GM12892 (cell line): ENCODE measurements around the gene MFSD1.

Source experiments
- DNase-seq: peaks from one replicate; pipeline ENCODE4 v3.0.0; 2011; ENCODE audit not compliant: insufficient read length
- FAIRE-seq: peaks from 2 replicates; lab custom pipeline; 2011; peaks lifted over from hg19 to GRCh38; lab: Jason Lieb, UNC
- POLR2A ChIP-seq: IDR thresholded peaks from 2 replicates; pipeline ENCODE4 v1.6.1; 2011; ENCODE audit warnings: low read depth, low read length, control low read depth
- POLR2AphosphoS5 ChIP-seq: IDR thresholded peaks from 2 replicates; pipeline ENCODE4 v1.6.1; 2011; ENCODE audit warnings: low read depth, low read length, control low read depth
- TAF1 ChIP-seq: IDR thresholded peaks from 2 replicates; pipeline ENCODE4 v1.6.1; 2011; ENCODE audit warnings: low read depth, mild to moderate bottlenecking, control low read depth, low read length, borderline replicate concordance

The MFSD1 gene

GRCh38 chr3:158769952-158770740, 31.7 kb upstream of the MFSD1 start:
- DNase-seq (no peak), FAIRE-seq (no peak)
- TF ChIP-seq POLR2A (no peak), TAF1 (no peak), POLR2AphosphoS5 (no peak)

GRCh38 chr3:158770741-158771350, 31.0 kb upstream of the MFSD1 start:
- no peak for DNase-seq
- TF ChIP-seq POLR2A (no peak), TAF1 (no peak), POLR2AphosphoS5 (no peak)
- no peak for FAIRE-seq

GRCh38 chr3:158771577-158771976, 30.3 kb upstream of the MFSD1 start:
- no peak for FAIRE-seq
- no peak for DNase-seq
- TF ChIP-seq POLR2A, result no peak
- no peak for TF ChIP-seq POLR2AphosphoS5
- TF ChIP-seq TAF1, result no peak

- no peak for FAIRE-seq
- TF ChIP-seq TAF1, result no peak
- TF ChIP-seq POLR2A, result no peak
- TF ChIP-seq POLR2AphosphoS5, result no peak
Observed at GRCh38 chr3:158771982-158772381, 29.9 kb upstream of the MFSD1 start.

GRCh38 chr3:158773166-158773565, 28.7 kb upstream of the MFSD1 start:
- DNase-seq, result no peak
- TF ChIP-seq POLR2AphosphoS5 (no peak), POLR2A (no peak), TAF1 (no peak)
- FAIRE-seq, result no peak

More at GRCh38 chr3:158771982-158772381, 29.9 kb upstream of the MFSD1 start:
- DNase-seq, result no peak

GRCh38 chr3:158773845-158774830, 27.7 kb upstream of the MFSD1 start:
- TF ChIP-seq POLR2AphosphoS5, result no peak
- no peak for TF ChIP-seq POLR2A
- no peak for TF ChIP-seq TAF1
- no peak for FAIRE-seq

GRCh38 chr3:158774965-158775364, 26.9 kb upstream of the MFSD1 start:
- DNase-seq (no peak), FAIRE-seq (no peak)
- no peak for TF ChIP-seq POLR2A
- TF ChIP-seq TAF1, result no peak
- no peak for TF ChIP-seq POLR2AphosphoS5

More at GRCh38 chr3:158773845-158774830, 27.7 kb upstream of the MFSD1 start:
- no peak for DNase-seq

GRCh38 chr3:158775426-158776410, 26.1 kb upstream of the MFSD1 start:
- no peak for FAIRE-seq
- TF ChIP-seq POLR2AphosphoS5, result no peak
- no peak for TF ChIP-seq TAF1
- TF ChIP-seq POLR2A, result no peak
- DNase-seq, result no peak

- TF ChIP-seq POLR2AphosphoS5, result no peak
- TF ChIP-seq TAF1, result no peak
- TF ChIP-seq POLR2A, result no peak
- FAIRE-seq (no peak), DNase-seq (no peak)
Observed at GRCh38 chr3:158776531-158776930, 25.3 kb upstream of the MFSD1 start.
